ENCODE data around the gene TCHP.

TCHP gene

DNA sequence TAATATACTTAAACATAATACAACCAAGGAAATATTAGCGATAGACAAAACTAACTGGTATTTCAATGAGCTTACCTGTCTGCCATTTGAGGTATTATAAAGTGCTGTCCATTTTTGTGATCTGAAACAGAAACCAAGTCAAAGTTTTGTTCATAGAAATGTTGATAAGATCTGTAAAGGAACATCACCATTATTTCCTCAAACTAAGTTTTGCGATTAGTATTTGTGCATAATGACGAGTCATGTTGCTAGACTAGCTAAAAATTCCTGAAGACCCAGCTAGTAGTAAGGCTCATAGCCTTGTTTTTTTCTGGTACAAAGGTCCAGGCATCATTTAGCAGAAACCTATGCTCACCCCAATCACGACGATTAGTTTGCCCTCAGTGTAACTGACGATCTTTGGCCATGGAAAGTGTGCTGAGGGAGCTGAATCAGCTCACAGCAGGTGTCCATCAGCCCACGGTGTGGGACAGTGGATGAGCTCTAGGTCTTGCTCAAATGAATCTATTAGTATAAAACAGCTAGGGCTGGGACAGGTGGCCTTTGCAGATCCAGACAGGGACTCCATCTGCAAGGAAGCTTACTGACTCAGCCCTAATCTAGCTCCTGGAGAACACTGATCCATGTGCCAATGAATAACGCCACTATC lies 67.4 kb downstream of the TCHP start:
- DNase-seq: no peak

Measured in activated T-cell treated with anti-CD3 and anti-CD28 coated beads, Interleukin-2, amount 50 U/mL, for 1 hour (primary cell).